GM18907 (cell line): Measurements from ENCODE around the gene WWOX.

Experiments used
- ATAC-seq: cut with Tn5 transposase; IDR thresholded peaks from one replicate; pipeline ENCODE4 v1.9.1; 2021; ENCODE audit warnings: mild to moderate bottlenecking, moderate library complexity; ENCODE audit not compliant: unreplicated experiment

The WWOX gene

GRCh38 chr16:78487471-78487870 is 388.0 kb downstream of the WWOX start:
- no peak for ATAC-seq

- ATAC-seq = no peak
Measured at GRCh38 chr16:78489072-78489471, 389.6 kb downstream of the WWOX start.

- ATAC-seq = no peak
Measured at GRCh38 chr16:78489631-78490030, 390.2 kb downstream of the WWOX start.

- no peak for ATAC-seq
Measured at GRCh38 chr16:78490431-78490830, 391.0 kb downstream of the WWOX start.

- no peak for ATAC-seq
Measured at GRCh38 chr16:78490847-78491246, 391.4 kb downstream of the WWOX start.

GRCh38 chr16:78493573-78493972 is 394.1 kb downstream of the WWOX start:
- no peak for ATAC-seq

GRCh38 chr16:78494105-78494504 is 394.7 kb downstream of the WWOX start:
- ATAC-seq = no peak

- ATAC-seq = no peak
Measured at GRCh38 chr16:78494674-78495073, 395.2 kb downstream of the WWOX start.

GRCh38 chr16:78496189-78496588 is 396.7 kb downstream of the WWOX start:
- ATAC-seq = no peak

- no peak for ATAC-seq
Measured at GRCh38 chr16:78499399-78499798, 399.9 kb downstream of the WWOX start.

GRCh38 chr16:78500659-78501270 is 401.3 kb downstream of the WWOX start:
- no peak for ATAC-seq

GRCh38 chr16:78501744-78502143 is 402.3 kb downstream of the WWOX start:
- ATAC-seq = no peak

GRCh38 chr16:78502812-78503350 is 403.4 kb downstream of the WWOX start:
- no peak for ATAC-seq

- no peak for ATAC-seq
Measured at GRCh38 chr16:78503602-78504001, 404.1 kb downstream of the WWOX start.

- no peak for ATAC-seq
Measured at GRCh38 chr16:78504401-78504851, 405.0 kb downstream of the WWOX start.

- ATAC-seq = no peak
Measured at GRCh38 chr16:78505036-78505435, 405.6 kb downstream of the WWOX start.

- ATAC-seq = no peak
Measured at GRCh38 chr16:78505544-78506366, 406.3 kb downstream of the WWOX start.

- ATAC-seq = no peak
Measured at GRCh38 chr16:78506367-78507193, 407.1 kb downstream of the WWOX start.

GRCh38 chr16:78507576-78507975 is 408.1 kb downstream of the WWOX start:
- no peak for ATAC-seq

- no peak for ATAC-seq
Measured at GRCh38 chr16:78509965-78510364, 410.5 kb downstream of the WWOX start.

GRCh38 chr16:78510496-78510895 is 411.0 kb downstream of the WWOX start:
- no peak for ATAC-seq
